ENCODE measurements around the gene GFOD1. TPM values are rescaled to one million over a fixed set of nuclear protein-coding genes. Genes with fewer than 3 reads are reported as not detected.
"Not testable (repeated sequence)": the region's sequence is repeated elsewhere in the genome, so short reads cannot be mapped to it uniquely, and the experiment has no call there.

The GFOD1 gene
- total RNA-seq, 1 donor from 2014 or later = 2.0 TPM

GRCh38 chr6:13444604-13445003 is 42.8 kb downstream of the GFOD1 start:
- Mint-ChIP-seq H3K4me1 (ENCODE audit: low read depth) (peaks cover 8% of the 10 kb centered on the region), H3K27me3 (ENCODE audit: low read depth) (no peaks in the 10 kb centered on the region), H3K4me3 (ENCODE audit: unreplicated experiment) (no peak overlapping the region), H3K27ac (ENCODE audit: unreplicated experiment) (no peak overlapping the region), H3K9me3 (ENCODE audit: low read depth) (no peaks in the 10 kb centered on the region), H3K36me3 (ENCODE audit: low read depth) (no peaks in the 10 kb centered on the region)
- TF ChIP-seq, protein P1, sequence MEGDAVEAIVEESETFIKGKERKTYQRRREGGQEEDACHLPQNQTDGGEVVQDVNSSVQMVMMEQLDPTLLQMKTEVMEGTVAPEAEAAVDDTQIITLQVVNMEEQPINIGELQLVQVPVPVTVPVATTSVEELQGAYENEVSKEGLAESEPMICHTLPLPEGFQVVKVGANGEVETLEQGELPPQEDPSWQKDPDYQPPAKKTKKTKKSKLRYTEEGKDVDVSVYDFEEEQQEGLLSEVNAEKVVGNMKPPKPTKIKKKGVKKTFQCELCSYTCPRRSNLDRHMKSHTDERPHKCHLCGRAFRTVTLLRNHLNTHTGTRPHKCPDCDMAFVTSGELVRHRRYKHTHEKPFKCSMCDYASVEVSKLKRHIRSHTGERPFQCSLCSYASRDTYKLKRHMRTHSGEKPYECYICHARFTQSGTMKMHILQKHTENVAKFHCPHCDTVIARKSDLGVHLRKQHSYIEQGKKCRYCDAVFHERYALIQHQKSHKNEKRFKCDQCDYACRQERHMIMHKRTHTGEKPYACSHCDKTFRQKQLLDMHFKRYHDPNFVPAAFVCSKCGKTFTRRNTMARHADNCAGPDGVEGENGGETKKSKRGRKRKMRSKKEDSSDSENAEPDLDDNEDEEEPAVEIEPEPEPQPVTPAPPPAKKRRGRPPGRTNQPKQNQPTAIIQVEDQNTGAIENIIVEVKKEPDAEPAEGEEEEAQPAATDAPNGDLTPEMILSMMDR (IDR thresholded peaks at IDR 0.05) = no peak
- DNase-seq (ENCODE audit: low spot score) = no peak

- H3K27me3 Mint-ChIP-seq (ENCODE audit: low read depth); H3K9me3 Mint-ChIP-seq (ENCODE audit: low read depth); H3K4me3 Mint-ChIP-seq (ENCODE audit: unreplicated experiment); H3K36me3 Mint-ChIP-seq (ENCODE audit: low read depth); H3K4me1 Mint-ChIP-seq (ENCODE audit: low read depth); DNase-seq (ENCODE audit: low spot score); H3K27ac Mint-ChIP-seq (ENCODE audit: unreplicated experiment): not testable (repeated sequence)
Measured at GRCh38 chr6:13443978-13444377, 43.4 kb downstream of the GFOD1 start.

- TF ChIP-seq, protein P1 (IDR thresholded peaks at IDR 0.05) = no peak
- Mint-ChIP-seq H3K9me3 (ENCODE audit: low read depth) (no peaks in the 10 kb centered on the region), H3K4me1 (ENCODE audit: low read depth) (peaks cover 8% of the 10 kb centered on the region), H3K36me3 (ENCODE audit: low read depth) (no peaks in the 10 kb centered on the region), H3K27ac (ENCODE audit: unreplicated experiment) (no peak overlapping the region), H3K27me3 (ENCODE audit: low read depth) (no peaks in the 10 kb centered on the region), H3K4me3 (ENCODE audit: unreplicated experiment) (no peak overlapping the region)
- no peak for DNase-seq (ENCODE audit: low spot score)
Measured at GRCh38 chr6:13441778-13442177, 45.6 kb downstream of the GFOD1 start.

DNA sequence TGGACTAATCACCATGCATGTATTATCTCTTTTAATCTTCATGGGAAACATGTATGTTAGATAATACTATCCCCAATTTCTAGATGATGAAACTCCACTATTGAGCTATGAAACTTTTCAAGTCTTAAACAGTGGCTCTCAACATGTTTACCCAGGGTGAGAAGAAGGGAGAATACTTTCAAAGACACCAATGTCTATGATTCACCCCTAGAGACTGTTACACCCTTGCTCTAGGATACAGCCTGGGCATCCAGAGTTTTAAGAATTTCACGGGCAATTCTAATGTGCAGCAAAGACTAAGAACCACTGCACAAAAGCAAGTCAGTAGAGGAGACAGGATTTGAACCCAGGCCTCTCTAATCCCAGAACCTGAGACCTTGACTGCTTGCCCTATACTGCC is 47.8 kb downstream of the GFOD1 start:
- Mint-ChIP-seq H3K36me3 (ENCODE audit: low read depth) (no peaks in the 10 kb centered on the region), H3K27me3 (ENCODE audit: low read depth) (no peaks in the 10 kb centered on the region), H3K4me3 (ENCODE audit: unreplicated experiment) (no peak overlapping the region), H3K9me3 (ENCODE audit: low read depth) (no peaks in the 10 kb centered on the region), H3K27ac (ENCODE audit: unreplicated experiment) (no peak overlapping the region), H3K4me1 (ENCODE audit: low read depth) (no peaks in the 10 kb centered on the region)
- no peak for DNase-seq (ENCODE audit: low spot score)
- TF ChIP-seq, protein P1 (IDR thresholded peaks at IDR 0.05) = no peak

DNA sequence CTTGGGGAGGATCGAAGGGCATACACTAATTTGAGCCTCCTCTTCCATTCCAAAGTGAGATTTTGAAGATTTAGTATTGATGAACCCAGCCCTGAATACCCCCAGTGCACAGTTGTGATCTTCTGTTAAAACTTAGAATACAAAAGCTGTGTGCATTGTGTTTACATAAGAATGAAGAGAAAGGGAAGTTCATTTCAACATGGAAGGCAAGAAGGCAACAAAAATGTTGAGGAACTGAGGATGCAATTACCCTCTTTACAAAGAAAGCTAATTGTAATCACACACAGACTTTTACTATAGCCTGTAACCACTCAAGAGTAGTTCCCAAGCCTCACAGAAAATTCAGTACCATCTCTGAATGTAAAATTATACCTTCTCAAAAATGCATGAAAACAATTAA is 49.3 kb downstream of the GFOD1 start:
- no peak for DNase-seq (ENCODE audit: low spot score)
- Mint-ChIP-seq H3K9me3 (ENCODE audit: low read depth) (no peaks in the 10 kb centered on the region), H3K4me1 (ENCODE audit: low read depth) (no peaks in the 10 kb centered on the region), H3K36me3 (ENCODE audit: low read depth) (no peaks in the 10 kb centered on the region), H3K27ac (ENCODE audit: unreplicated experiment) (no peak overlapping the region), H3K4me3 (ENCODE audit: unreplicated experiment) (no peak overlapping the region), H3K27me3 (ENCODE audit: low read depth) (no peaks in the 10 kb centered on the region)
- TF ChIP-seq, protein P1 (IDR thresholded peaks at IDR 0.05) = no peak

DNA sequence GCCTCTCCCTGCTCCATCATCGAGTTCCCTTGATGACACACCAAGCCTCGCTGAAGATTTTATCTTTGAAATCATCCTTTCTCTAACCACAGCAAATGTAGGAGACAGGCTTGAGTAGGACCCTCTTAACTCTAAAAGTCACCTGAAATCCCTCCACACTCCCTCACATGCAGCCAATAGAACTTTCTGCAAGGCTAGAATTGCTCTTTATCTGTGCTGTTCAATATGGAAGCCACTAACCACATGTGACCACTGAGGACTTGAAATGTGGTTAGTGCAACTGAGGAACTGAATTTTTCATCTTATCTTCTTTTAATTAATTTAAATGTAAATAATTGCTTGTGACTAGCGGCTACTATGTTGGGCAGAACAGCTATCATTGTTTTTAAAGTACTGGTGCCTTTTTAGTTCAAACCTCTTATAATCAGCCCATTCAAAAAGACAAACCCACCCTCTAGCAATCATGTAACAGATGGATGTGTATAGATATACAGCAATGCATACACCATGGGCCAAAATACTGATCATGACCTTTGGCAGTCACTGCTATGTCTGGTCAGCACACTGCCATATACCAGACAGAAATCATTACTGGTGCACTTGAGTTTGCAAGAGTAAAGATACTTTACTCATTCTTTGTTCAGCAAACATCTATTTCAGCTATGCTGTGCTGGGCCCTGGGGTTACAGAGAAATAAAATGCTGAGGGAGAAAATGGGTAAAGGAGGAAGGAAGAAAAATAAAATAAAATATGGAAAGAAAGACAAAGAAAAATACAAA is 50.0 kb downstream of the GFOD1 start:
- H3K36me3 Mint-ChIP-seq (ENCODE audit: low read depth) = no peaks in the 10 kb centered on the region
- H3K27ac Mint-ChIP-seq (ENCODE audit: unreplicated experiment) = no peak overlapping the region
- H3K4me1 Mint-ChIP-seq (ENCODE audit: low read depth) = no peaks in the 10 kb centered on the region

More for the DNA sequence above, 50.0 kb downstream of the GFOD1 start:
- Mint-ChIP-seq H3K4me3 (ENCODE audit: unreplicated experiment) (no peak overlapping the region), H3K9me3 (ENCODE audit: low read depth) (no peaks in the 10 kb centered on the region), H3K27me3 (ENCODE audit: low read depth) (no peaks in the 10 kb centered on the region)
- DNase-seq (ENCODE audit: low spot score) = no peak
- TF ChIP-seq, protein P1 (IDR thresholded peaks at IDR 0.05) = no peak

Data from chondrocyte (in vitro differentiated cells).